Hematopoietic multipotent progenitor cell (in vitro differentiated cells): ENCODE data around the gene OGDH. TPM values are rescaled to one million over a fixed set of nuclear protein-coding genes. Genes with fewer than 3 reads are reported as not detected.
A peak's percentile ranks its signal among the peaks of the same experiment; 100 is the strongest.
"Not testable (repeated sequence)": the region's sequence is repeated elsewhere in the genome, so short reads cannot be mapped to it uniquely, and the experiment has no call there.

ENCODE experiments used
- DNase-seq, 3 donors: peaks; one replicate each; pipeline ENCODE4 v3.0.0-alpha.2; 2011 to 2015; ENCODE audit warnings: low read depth in 2 of 3, low spot score in 2 of 3
- total RNA-seq: library from RNA; depleted of rRNA; stranded (reverse); fragments of >200 nt; gene quantifications from one replicate; pipeline ENCODE4 v1.2.3, GENCODE V29; 2012

Gene OGDH
- total RNA-seq, 1 donor: 97.8 TPM

DNA sequence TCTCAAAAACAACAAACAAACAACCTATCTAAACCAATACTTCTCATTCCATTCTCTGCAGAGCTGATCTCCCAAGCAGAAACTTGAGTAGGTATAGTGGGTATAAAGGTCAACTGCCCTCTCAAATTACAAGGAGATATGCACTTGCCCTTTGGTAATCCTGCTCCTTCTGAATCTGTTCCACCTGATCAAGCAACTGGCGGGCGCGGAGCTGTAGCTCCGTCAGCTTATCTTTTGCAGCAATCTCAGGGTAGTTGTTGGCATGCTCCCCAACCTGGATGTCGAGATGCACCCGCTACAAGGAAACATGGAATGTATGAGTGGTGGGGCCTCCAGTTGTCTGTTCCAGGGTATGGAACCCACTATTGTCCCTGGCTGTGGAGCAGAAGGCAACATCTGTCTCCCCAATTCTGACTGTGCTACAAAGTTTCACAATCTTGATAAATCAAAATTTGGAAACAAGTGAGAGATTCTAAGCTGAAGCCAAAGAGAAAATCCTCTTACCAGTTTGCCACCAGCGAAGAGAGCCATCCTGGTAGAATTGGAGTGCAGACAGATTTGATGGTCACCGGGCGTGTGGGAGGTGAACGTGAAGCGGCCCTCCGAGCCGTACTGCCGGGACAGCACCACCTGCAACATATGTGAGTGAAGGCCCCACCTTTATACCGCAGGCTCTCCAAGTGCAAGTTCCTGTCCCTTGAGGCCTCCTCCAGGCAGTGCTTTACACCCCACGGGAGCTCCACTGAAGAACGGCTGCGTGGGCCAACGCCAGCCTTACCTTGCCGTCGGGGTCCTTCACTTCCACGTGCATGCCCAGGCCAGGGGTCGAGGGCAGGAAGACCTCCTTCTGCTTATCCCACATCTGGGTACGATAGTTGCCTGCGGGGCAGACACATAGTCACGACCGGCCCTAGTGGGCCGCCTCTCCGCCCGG lies 25.2 kb upstream of the OGDH start:
- peak in 1 of 3 donors; percentile 15 for DNase-seq

DNA sequence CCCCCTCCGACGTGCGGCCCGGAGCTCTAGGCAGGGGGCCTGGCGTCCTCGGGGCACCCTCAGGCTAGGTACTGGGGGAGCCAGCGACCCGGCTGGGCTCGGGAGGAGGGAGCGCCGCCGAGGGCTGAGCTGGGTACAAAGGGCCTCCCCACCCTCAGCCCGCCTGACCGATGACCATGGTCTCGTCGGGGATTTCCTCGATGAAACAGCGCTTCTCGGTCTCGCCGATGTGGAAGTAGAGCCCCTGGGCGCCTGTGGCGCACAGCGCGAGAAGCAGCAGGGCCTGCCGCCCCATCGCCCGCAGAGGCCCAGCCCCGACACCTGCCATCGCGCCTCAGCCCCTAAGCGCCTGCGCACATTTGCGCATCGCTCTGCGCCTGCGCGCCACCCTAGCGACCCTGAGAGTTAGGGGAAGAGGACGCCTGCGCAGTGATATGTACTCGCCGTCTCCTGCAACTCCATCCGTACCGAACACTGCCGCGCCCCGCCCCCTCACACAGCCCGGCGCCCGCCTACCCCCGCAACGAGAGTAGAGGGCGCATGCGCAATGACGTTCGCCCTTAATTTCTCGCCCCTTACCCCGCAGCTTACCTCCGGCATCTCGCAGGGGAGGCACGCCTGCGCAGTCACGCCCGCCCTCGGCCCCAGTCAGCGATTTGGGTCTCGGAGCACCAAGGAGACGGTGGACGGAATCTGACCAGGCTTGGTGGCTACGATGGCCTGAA lies 24.4 kb upstream of the OGDH start, which contains the start of gene TMED4:
Gene TMED4 (minus strand): TSS at position 353 of the 725 bp plus-strand sequence. CDS start 25 bp downstream, at position 328.
- DNase-seq: peak; percentile 99 to 100 (median 99)

DNA sequence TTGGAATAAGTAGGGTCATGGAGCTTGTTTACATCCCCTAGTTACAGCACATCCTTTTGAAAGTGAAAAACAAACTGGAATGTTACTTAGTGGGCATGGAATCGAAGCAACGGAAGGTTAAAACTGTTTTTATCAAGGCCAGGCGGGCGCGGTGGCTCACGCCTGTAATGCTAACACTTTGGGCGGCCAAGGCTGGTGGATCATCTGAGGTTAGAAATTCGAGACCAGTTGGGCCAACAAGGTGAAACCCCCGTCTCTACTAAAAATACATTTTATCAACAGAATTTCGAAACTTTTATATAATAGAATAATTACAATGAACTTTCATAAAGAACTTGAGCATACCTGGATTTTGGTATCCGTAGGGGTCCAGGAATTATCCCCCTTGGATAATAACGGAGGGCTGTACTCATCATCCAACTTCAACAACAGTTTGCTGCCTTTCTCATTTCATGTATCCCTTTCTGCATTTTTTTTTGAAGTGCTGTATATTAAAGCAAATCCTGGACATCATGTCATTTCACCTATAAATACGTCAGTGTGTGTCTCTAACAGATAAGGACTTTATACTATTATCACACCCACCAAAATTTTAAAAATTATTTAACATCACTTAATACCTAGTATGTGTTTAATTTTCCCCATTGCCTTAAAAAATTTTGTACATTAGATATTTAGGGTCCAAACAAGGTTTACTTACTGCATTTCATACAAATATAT lies 23.1 kb upstream of the OGDH start:
- DNase-seq: no peak

DNA sequence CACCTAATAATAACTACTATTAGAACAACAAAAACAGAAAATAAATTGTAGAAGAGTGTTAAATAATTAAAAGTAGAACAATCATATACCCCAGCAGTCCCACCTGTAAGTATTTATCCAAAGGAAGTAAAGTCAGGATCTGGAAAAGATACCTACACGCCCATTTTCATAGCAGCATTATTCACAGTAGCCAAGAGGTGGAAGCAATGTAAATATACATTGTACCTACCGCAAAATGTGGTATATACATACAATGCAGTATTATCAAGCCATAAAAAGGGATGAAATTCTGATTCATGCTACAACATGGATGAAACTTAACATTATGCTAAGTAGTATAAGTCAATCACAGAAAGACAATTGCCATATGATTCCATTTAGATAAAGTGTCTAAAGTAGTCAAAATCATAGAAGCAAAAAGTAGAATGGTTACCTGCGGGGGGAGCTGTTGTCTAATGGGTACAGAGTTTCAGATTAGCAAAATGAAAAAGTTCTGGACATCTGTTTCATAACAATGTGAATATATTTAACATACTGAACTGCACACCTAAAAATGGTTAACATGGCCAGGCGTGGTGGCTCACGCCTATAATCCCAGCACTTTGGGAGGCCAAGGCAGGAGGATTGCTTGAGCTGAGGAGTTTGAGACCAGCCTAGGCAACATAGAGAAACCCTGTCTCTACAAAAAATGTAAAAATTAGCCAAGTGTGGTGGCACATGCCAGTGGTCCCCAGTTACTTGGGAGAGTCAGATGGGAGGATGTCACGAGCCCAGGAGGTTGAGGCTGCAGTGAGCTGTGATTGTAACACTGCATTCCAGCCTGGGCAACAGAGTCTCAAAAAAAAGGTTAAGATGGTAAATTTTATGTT lies 18.4 kb upstream of the OGDH start:
- peak in 2 of 3 donors; percentile 68 to 84 for DNase-seq

DNA sequence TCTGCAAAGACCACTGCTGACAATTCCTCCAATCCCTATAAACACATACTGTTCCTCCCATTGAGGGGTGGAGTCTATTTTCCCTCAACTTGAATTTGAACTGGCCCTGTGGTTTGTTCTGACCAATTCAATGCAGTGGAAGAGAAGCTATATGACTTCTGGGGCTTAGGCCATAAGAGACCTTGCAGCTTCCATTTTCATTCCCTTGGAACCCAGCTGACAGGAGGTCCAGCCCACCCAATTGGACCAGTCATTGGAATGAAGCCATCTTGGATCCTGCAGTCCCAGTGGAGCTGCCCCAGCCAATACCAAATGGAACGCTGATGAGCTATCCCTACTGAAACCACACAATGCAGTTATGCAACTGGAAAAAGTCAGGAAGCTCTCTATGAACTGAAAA lies 15.5 kb upstream of the OGDH start:
- DNase-seq: no peak

DNA sequence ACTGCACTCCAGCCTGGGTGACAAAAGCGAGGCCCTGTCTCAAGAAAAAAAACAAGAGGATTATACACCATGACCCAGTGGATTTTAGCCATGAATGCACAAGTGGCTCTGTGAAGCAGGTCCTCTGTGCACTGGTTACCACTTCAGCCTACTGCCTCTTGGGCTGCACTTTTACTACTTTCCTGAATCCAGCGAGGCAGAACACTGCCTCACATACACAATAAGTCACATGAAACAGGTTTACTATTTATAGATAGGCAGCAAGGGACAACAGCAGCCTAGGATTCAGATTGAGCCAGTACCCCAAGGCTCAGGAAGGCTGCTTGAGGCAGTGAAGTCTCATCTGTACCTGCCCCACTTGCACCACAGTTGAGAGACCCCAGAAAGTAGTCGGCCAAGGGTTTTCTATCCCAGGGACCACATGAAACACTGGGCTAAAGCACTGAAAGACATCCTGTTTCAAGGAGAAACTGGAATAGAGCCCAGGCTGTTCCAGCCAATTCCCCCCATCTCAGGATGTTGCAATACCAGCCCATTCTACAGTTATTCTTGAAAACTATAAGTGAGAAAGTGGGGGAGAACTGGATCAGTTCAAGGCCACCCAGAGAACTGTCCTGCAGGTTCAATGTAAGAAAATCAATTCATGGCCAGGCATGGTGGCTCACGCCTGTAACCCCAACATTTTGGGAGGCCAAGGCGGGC lies 10.3 kb upstream of the OGDH start:
- DNase-seq: no peak

DNA sequence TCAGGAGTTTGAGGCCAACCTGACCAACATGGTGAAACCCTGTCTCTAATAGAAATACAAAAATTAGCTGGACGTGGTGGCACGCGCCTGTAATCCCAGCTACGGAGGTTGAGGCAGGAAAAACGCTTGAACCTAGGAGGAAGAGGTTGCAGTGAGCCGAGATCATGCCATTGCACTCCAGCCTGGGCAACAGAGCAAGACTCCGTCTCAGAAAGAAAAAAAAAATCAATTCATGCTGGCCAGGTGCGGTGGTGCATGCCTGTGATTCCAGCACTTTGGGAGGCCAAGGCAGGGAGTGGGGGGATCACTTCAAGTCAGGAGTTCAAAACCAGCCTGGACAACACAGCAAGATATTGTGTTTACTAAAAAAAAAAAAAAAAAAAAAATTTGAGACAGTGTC lies 9.2 kb upstream of the OGDH start:
- not testable (repeated sequence) for DNase-seq

DNA sequence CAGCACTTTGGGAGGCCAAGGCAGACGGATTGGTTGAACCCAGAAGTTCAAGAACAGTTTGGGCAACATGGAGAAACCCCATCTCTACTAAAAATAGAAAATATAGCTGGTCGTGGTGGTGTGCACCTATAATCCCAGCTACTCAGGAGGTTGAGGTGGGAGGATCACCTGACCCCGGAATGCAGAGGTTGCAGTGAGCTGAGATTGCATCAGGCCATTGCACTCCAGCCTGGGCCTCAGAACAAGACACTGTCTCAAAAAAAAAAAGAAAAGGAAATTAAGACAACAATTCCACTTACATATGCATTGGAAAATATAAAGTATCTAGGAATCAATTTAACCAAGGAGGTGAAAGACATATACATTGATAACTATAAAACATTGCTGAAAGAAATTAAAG lies 7.2 kb upstream of the OGDH start:
- no peak for DNase-seq

DNA sequence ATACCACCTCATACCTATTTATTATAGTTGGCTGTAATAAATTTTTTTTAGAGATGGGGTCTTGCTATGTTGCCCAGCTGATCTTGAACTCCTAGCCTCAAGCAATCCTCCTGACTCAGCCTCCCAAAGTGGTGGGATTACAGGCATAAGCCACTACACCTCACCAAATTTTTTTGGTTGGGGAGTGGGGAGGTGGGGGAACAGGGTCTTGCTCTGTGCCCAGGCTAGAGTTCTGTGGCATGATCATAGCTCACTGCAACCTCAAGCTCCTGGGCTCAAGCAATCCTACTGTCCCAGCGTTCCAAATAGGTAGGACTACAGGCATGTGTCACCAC lies 3.9 kb upstream of the OGDH start:
- DNase-seq: no peak

DNA sequence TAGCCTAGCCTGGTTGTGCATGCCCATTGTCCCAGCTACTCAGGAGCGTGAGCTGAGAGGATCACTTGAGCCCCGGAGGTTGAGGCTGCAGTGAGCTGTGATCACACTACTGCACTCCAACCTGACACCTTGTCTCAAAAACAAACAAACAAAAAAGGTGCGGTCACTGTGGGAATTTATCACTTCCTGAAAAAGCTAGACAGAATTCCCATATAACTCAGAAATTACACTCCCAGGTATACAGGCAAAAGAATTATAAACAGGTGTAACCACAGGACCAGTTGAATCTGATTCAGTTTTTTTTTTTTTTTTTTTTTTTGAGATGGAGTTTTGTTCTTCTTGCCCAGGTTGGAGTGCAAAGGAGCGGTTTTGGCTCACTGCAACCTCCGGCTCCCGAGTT lies 3.2 kb upstream of the OGDH start:
- DNase-seq: no peak

DNA sequence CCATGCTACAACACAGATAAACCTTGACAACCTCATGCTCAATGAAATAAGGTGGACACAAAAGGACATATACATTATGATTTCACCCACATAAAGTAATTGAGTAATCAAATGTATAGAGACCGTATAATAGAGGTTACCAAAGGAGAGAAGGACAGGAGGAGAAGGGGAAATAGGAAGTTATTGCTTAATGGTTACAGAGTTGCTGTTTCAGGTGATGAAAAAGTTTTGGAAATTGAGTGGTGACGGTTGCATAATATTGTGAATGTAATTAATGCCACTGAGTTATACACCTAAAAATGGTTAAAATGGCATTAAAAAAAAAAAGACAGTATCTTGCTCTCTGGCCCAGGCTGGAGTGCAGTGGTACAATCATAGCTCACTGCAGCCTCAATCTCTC lies 1.5 kb upstream of the OGDH start:
- DNase-seq: no peak

DNA sequence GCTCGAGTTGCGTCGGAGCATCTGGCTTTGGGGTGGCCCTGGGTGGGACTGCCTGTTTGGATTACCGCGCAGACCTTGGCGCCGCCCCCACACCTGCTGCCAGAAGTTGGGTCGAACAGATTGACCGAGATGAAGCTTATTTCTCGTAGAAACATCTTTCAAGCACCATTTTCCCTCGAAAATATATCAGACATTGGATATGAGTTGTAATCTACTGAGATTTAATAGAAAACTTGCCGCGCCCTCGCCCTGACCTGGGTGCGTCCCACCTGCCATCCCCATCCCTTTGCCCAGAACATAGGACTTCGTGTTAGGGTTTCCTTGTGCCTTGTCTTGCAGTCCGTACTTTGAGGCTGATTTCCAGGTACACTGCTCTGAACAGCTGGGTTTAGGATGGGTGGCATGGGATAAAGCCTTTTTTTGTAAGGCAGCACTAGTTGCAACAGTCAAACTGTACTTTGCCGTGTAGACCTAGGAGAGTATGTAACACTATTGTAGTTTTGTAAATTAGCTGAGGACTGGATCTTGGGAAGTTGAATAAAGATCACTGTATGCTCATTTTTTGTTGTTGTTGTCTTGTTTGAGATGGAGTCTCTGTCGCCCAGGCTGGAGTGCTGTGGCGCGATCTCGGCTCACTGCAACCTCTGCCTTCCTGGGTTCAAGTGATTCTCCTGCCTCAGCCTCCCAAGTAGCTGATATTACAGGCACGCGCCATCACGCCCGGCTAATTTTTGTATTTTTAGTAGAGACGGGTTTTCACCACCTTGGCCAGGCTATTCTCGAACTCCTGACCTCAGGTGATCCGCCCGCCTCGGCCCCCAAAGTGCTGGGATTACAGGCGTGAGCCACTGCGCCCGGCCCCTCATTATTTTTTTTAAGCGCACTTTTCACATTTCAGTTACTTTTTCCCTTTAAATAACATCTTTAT lies 978 bp downstream of the OGDH start:
- no peak for DNase-seq

DNA sequence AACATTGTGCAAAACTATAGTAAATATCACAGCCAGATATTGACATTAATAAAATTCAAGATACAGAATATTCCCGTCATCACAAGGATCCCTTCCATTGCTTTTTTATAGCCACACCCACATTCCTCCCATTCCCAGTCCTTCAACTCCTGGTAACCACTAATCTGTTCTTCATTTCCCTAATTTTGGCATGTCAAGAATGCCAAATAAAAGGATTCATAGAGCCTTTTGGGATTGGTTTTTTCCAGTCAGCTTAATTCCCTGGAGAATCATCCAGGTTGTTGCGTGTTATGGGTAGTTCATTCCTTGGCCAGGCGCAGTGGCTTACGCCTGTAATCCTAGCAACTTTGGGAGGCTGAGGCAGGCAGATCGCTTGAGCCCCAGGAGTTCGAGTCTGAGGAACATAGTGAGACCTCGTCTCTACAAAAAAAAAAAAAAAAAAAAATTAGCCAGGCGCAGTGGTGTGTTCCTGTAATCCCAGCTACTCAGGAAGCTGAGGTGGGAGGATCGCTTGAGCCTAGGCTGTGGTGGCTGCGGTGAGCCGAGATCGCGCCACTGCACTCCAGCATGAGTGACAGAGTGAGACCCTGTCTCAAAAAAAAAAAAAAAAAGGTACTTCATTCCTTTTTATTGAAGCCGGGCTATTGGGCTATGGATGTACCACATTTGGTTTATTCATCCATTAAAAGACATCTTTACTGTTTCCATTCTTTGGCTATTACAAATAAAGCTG lies 2.7 kb downstream of the OGDH start:
- peak in 1 of 3 donors; percentile 29 for DNase-seq

DNA sequence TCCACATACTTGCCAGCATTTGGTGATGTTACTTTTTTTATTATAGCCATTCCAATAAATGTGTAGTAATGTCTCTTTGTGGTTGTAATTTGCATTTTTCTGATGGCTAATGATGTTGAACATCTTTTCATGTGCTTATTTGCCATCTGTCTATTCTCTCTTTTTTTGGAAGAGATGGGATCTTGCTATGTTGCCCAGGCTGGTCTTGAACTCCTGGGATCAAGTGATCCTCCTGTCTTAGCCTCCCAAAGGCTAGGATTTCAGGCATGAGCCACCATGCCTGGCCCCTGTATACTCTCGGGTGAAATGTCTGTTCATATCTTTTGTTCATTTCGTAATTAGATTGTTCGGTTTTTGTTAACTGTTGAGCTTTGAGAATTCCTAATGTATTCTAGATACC lies 3.4 kb downstream of the OGDH start:
- no peak for DNase-seq

DNA sequence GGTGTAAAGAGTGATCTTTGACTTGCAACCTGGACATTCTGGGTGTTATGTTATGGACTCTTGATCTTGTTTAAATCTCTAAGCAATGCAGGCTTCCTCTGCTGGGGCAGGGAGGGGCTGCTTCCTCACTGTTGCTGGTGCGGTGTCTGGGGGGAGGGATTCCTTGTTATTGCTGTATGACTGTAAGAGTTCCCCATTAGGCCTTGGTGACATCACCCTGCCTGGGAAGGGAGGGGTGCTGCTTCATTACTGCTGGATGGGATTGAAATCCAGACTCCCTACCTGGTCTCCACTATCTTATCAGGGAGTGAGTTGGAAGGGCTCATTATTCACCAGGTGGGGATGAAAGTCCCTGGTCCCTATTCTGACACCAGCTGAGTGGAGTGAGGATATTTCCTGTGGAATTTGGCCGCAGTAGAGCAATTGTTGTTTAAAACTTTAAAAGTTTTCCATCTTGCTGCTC lies 8.8 kb downstream of the OGDH start:
- DNase-seq: peak in 2 of 3 donors; percentile 72 to 83

DNA sequence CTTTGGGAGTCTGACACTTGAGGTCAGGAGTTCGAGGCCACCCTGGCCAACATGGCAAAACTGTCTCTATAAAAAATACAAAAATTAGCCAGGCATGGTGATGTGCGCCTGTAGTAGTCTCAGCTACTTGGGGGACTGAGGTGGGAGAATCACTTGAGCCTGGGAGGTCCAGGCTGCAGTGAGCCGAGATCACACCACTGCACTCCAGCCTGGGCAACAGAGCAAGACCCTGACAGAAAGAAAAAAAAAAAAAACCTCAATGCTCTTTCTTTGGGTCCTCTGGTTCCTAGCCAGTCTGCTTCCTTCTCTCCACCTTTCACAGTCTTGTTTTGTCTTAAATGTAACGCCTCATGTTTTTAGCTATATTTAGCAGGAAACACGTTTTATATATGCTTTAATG lies 9.4 kb downstream of the OGDH start:
- DNase-seq: no peak

DNA sequence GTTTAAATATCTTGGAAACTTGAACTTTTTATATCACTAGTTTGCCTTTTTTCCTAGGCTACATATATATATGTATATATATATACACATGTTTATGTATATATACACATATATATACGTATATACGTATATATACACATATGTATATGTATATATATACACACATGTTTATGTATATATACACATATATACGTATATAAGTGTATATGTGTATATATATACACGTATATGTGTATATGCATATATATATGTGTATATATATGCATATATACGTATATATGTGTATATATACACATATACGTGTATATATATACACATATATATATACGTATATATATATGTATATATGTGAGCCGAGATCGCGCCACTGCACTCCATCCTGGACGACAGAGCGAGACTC lies 10.1 kb downstream of the OGDH start:
- no peak for DNase-seq
